Activated T-cell treated with anti-CD3 and anti-CD28 coated beads, Interleukin-2, amount 50 U/mL, for 4 hours (primary cell): ENCODE data around the gene NSG2. TPM values are rescaled to one million over a fixed set of nuclear protein-coding genes. Genes with fewer than 3 reads are reported as not detected.
"Not testable (repeated sequence)": the region's sequence is repeated elsewhere in the genome, so short reads cannot be mapped to it uniquely, and the experiment has no call there.

Experiments used
- ATAC-seq, 2 donors: fragments of 200-7000 bp; cut with Tn5 transposase; one replicate each; pipeline ENCODE4 v1.10.0; 2021
- DNase-seq: peaks from one replicate; pipeline ENCODE4 v3.0.0-alpha.2; 2020
- H3K27me3 Mint-ChIP-seq: one replicate; pipeline ENCODE4 v1.8.0; 2021; ENCODE audit warnings: low read depth, mixed read lengths
- H3K36me3 Mint-ChIP-seq: one replicate; pipeline ENCODE4 v1.8.0; 2022; ENCODE audit warnings: mixed read lengths; ENCODE audit not compliant: insufficient read depth
- H3K4me1 Mint-ChIP-seq: one replicate; pipeline ENCODE4 v1.8.0; 2021; ENCODE audit warnings: low read depth, mixed read lengths
- H3K4me3 Mint-ChIP-seq: one replicate; pipeline ENCODE4 v1.8.0; 2021; ENCODE audit warnings: mild to moderate bottlenecking, moderate library complexity, mixed read lengths
- H3K9me3 Mint-ChIP-seq: one replicate; pipeline ENCODE4 v1.8.0; 2021; ENCODE audit warnings: mixed read lengths
- total RNA-seq, 3 donors: library from RNA; stranded (reverse); gene quantifications; one replicate each; pipeline ENCODE4 v1.2.1, GENCODE V29; 2021

The NSG2 gene
- not detected for total RNA-seq

DNA sequence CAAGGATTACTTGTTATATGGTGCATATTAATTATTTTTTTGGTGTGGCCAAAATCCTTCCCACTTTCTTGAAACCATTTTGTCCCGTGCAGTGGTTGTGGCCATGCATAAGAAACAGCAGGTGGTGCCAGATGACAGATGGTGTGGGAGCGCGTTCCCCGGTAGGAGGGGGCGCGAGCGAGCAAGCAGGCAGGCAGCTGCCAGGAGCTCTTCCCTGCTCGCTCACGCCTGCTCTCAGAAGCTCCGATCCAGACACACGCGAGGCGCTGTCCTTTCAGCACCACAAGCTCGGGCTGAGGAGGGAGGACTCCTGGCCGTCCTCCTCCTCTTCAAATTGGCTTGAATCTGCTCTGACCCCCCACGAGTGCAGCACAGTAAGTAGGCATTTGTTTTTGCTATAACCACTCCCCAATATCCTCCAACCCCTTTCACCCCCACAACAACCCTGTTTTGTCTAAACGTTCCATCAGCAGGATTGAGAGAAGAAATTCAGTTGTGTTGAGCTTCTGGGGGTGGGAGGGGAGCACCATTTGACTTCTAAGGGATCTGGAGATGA is at the start of gene NSG2:
TSS of gene NSG2 (plus strand) at position 237 of the 556 bp plus-strand sequence. CDS start 1,050 bp downstream, outside the sequence.
- peaks cover 32% of the 10 kb centered on the region for H3K27me3 Mint-ChIP-seq
- DNase-seq: no peak

DNA sequence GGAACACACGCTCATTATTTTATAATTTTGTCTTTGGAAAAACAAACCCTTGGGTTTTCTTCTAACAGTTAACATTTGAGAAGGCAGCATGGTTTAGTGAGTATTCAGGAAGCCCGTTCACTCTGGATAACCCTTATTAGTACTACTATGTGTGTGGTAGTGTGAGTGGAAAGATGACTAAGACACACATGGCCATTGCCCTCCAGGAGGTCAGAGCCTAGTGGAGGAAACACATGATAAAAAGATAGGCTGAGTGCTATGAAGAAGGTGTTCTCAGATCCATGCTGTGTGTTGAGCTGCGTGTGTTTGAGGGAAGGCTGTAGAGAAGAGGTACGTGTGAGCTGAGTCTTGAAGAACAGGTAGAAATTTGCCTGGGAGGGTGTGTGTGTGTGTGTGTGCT is 48.2 kb upstream of the NSG2 start:
- ATAC-seq (no peak), DNase-seq (no peak)
- H3K4me3 Mint-ChIP-seq: no peak overlapping the region
- H3K27me3 Mint-ChIP-seq: peaks cover 26% of the 10 kb centered on the region
- H3K9me3 Mint-ChIP-seq: no peaks in the 10 kb centered on the region
- H3K36me3 Mint-ChIP-seq: no peaks in the 10 kb centered on the region
- H3K4me1 Mint-ChIP-seq: no peaks in the 10 kb centered on the region

More for the DNA sequence above, at the start of gene NSG2:
- H3K4me3 Mint-ChIP-seq: no peak within 1 kb of the TSS
- H3K36me3 Mint-ChIP-seq: no peaks in the 10 kb centered on the region
- ATAC-seq: no peak
- no peaks in the 10 kb centered on the region for H3K4me1 Mint-ChIP-seq
- no peaks in the 10 kb centered on the region for H3K9me3 Mint-ChIP-seq

DNA sequence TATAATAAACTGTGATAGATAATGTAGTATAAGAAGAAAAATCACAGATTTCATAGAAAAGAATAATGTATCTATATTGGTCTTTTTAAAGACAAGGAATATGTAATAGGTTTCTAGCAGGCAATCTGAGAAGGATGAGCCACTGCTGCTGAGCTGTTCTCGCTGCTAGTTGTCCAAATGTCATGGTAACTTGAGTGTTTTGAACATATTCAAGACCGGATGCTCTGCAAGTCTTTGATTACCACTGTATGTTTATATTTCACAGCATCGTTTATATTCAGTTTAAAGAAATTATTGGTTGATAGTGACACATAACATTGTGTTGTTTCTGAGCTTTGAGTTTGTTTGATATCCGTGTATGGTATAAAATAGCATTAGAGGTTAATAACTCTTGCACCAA is 47.0 kb upstream of the NSG2 start:
- DNase-seq (no peak), ATAC-seq (no peak)
- no peak overlapping the region for H3K4me3 Mint-ChIP-seq
- H3K27me3 Mint-ChIP-seq: peaks cover 29% of the 10 kb centered on the region
- H3K9me3 Mint-ChIP-seq: no peaks in the 10 kb centered on the region
- H3K4me1 Mint-ChIP-seq: no peaks in the 10 kb centered on the region
- no peaks in the 10 kb centered on the region for H3K36me3 Mint-ChIP-seq

DNA sequence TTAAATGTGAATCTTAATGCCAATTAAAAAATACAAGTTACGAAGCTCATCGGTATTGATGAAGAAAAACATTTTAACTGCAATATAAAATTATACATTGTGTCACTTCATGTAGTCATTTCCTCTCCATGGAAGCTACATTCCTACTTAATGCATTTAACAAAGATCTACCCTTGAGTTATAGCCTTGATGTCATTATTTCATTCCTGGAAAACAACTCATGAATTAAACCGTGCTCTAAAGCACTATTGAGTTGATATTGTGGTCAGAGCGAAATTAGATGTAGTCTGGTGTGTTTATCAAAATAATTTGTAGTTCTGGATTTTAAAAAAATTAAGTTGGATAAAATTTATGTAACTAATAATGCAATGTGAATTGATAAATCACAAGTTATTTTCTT is 45.4 kb upstream of the NSG2 start:
- H3K9me3 Mint-ChIP-seq: no peaks in the 10 kb centered on the region
- H3K4me1 Mint-ChIP-seq: no peaks in the 10 kb centered on the region
- DNase-seq (no peak), ATAC-seq (no peak)
- no peaks in the 10 kb centered on the region for H3K36me3 Mint-ChIP-seq
- H3K4me3 Mint-ChIP-seq: no peak overlapping the region
- peaks cover 27% of the 10 kb centered on the region for H3K27me3 Mint-ChIP-seq

DNA sequence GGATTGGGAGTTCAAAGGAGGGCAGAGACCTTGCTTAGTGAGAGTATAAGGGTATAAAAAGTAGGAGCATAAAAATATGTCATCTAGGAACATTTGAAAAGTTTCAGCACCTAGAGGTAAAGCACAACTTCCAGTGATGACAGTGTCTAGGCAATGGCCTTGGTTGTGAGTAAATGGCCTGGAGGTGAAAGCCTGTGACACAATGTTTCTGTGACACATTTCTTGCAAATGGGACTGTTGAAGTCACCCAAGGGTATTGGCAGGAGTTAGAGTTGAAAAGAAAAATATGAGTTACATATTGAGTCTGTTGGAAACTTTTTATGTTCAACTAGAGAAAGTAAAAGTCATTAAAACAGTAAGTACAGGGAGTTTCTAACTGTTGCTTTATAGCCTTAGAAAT is 41.7 kb upstream of the NSG2 start:
- Mint-ChIP-seq H3K9me3 (no peaks in the 10 kb centered on the region), H3K4me3 (no peak overlapping the region), H3K36me3 (no peaks in the 10 kb centered on the region), H3K4me1 (no peaks in the 10 kb centered on the region), H3K27me3 (peaks cover 17% of the 10 kb centered on the region)
- no peak for DNase-seq
- peak; percentile 34 to 50 for ATAC-seq

DNA sequence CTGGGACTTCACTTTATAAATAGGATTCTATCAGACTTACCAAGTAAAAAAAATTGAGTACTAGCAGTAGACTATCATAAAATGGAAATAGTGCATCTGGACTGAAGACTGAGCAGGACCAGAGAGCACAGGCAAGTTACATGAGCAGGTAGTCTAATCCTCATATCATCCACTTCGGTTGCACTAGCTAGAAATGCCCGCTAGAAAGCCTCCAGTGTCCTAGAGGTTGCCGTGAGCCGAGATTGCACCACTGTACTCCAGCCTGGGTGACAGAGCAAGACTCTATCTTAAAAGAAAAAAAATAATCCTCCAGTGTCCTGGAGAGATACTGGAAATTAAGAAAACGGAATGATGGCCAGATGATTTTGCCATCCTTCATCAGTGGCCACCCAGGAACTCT is 36.6 kb upstream of the NSG2 start:
- H3K4me3 Mint-ChIP-seq: no peak overlapping the region
- H3K4me1 Mint-ChIP-seq: no peaks in the 10 kb centered on the region
- H3K36me3 Mint-ChIP-seq: no peaks in the 10 kb centered on the region
- ATAC-seq (no peak), DNase-seq (no peak)
- no peaks in the 10 kb centered on the region for H3K9me3 Mint-ChIP-seq
- peaks cover 17% of the 10 kb centered on the region for H3K27me3 Mint-ChIP-seq

DNA sequence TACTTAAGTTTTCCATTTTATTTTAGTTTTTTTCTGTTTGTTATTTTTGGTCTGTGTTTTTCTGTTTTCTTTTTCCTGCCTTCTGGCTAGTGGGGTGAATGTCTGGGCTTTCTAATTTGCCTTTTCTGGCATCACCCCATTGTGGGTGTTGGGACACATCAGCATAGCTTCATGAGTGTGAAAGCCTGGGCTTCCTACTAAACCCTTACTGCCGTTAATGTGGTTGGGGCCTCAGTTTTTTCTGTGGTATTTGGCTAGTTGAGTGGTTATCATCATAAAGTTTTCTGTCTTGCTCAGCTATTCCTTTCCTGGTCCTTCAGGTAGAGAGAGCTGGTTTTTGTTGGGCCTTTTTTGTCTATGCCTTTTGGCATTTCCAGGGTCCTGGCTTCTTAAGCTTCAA is 35.1 kb upstream of the NSG2 start:
- H3K9me3 Mint-ChIP-seq: no peaks in the 10 kb centered on the region

DNA sequence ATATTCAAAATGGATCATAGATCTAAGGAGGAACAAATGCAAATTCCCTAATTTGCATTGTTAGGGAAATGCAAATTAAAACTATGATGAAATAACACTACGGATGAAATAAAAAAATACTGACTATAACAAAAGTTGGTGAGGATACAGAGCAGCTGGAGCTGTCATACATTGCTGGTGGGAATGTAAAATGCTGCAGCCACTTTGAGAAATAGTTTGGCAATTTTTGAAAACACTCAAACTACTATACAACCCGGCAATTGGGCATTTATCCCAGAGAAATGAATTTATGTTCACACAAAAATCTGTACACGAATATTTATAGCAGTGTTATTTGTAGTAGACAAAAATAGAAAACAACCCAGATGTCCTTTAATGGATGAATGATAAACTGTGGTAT is 34.1 kb upstream of the NSG2 start:
- H3K4me1 Mint-ChIP-seq: no peaks in the 10 kb centered on the region
- no peak for ATAC-seq
- no peaks in the 10 kb centered on the region for H3K36me3 Mint-ChIP-seq
- no peak overlapping the region for H3K4me3 Mint-ChIP-seq
- DNase-seq: no peak
- no peaks in the 10 kb centered on the region for H3K9me3 Mint-ChIP-seq
- H3K27me3 Mint-ChIP-seq: peaks cover 9% of the 10 kb centered on the region

More for the DNA sequence above, 35.1 kb upstream of the NSG2 start:
- Mint-ChIP-seq H3K27me3 (peaks cover 14% of the 10 kb centered on the region), H3K4me3 (no peak overlapping the region), H3K4me1 (no peaks in the 10 kb centered on the region), H3K36me3 (no peaks in the 10 kb centered on the region)
- DNase-seq (no peak), ATAC-seq (no peak)

DNA sequence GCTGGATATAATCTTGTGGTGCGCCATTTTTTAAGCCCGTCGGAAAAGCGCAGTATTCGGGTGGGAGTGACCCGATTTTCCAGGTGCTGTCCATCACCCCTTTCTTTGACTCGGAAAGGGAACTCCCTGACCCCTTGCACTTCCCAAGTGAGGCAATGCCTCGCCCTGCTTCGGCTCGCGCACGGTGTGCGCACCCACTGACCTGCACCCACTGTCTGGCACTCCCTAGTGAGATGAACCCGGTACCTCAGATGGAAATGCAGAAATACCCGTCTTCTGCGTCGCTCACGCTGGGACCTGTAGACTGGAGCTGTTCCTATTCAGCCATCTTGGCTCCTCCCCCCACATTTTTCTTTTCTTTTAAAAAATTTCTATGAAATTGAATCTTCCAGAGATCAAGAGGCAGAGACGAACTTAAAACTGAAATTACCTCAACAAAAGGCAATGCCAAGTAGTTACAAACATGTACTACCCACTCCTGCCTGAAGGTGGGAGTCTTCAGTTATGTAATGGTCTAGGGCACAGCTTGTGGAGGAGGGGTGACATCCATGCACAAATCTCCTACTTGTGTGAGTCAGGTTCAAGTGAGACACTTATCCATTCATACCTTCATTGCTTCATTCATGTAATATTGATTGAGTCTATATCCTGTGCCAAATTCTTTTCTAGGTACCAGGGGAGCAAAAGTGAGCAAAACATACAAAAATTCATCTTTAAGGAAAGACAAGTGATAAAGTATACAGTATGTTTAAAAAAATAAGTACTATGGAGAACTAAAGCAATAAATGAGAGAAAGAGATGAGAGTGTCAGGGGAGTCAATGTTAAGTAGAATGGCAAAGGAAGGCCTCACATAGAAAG is 25.2 kb upstream of the NSG2 start:
- not testable (repeated sequence) for DNase-seq, ATAC-seq, H3K36me3 Mint-ChIP-seq

DNA sequence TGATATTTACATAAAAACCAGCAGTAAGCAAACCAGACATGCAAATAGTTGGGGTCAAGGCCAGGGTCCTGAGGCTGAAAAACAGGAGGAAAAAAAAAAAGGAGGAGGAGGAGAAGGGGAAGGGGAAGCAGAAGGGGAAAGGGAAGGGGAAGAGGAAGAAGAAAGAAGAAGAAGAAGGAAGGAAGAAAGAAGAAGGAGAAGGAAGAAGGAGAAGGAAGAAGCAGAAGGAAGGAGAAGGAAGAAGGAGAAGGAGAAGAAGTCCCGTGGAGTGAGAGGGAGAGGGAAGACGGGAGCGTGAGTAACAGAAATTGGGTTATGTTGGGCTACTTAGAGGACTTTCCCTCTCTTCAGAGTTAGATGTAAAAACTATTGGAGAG is 24.6 kb upstream of the NSG2 start:
- DNase-seq (no peak), ATAC-seq (no peak)
- H3K4me1 Mint-ChIP-seq: no peaks in the 10 kb centered on the region
- H3K27me3 Mint-ChIP-seq: peaks cover 32% of the 10 kb centered on the region
- no peak overlapping the region for H3K4me3 Mint-ChIP-seq
- H3K36me3 Mint-ChIP-seq: no peaks in the 10 kb centered on the region
- no peaks in the 10 kb centered on the region for H3K9me3 Mint-ChIP-seq

More for the DNA sequence above, 25.2 kb upstream of the NSG2 start:
- H3K27me3 Mint-ChIP-seq: peaks cover 32% of the 10 kb centered on the region
- not testable (repeated sequence) for H3K4me1 Mint-ChIP-seq, H3K9me3 Mint-ChIP-seq, H3K4me3 Mint-ChIP-seq

DNA sequence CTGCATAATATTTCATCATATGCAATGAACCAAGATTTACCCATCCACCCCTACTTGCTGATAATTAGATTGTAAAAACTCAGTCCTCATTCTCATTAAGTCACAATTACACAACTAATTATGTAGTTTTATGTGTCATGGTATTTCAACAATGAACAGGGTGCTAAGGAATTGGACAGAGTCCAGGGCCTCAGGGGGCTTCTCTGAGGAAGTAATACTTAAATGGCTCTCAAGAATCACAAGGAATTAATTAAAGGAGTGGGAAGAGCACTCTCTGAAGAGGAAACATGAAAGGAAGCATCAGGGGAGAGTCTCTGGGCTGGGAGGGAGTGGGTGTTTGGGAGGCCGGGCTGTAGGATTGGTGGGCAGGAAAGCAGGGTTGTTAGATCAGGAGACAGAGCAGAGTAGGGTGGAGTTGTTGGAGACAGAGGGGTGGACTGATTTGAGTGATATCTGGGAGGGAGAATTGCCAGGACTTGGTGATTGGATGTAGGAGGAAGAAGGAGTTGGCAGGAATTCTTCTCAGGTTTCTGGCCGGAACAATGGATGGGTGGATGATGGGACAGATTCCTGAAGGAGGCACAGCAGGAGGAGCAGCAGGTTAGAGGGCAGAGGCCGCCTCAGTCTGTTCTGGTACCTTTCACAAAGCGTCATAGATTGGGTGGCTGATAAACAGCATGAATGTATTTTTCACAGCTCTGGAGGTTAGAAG is 23.0 kb upstream of the NSG2 start:
- Mint-ChIP-seq H3K27me3 (peaks cover 36% of the 10 kb centered on the region), H3K4me1 (no peaks in the 10 kb centered on the region), H3K4me3 (no peak overlapping the region), H3K9me3 (no peaks in the 10 kb centered on the region), H3K36me3 (no peaks in the 10 kb centered on the region)
- DNase-seq (no peak), ATAC-seq (no peak)

DNA sequence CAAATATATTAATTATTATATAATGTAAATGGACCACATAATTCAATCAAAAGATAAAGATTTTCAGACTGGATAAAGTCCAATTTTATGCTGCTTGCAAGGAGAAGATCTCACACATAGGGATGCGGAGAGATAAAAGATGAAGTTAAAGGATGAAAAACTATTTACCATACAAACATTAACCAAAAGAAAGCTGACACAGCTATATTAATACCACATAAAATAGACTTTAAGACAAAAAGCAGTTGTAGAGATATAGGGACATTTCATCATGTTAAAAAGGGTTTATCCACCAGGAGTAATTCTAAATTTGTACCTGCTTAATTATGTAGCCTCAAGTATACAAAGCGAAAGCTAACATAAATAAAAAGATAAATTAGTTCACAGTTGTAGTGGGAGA is 15.2 kb upstream of the NSG2 start:
- no peak overlapping the region for H3K4me3 Mint-ChIP-seq
- ATAC-seq (no peak), DNase-seq (no peak)
- H3K4me1 Mint-ChIP-seq: no peaks in the 10 kb centered on the region
- H3K27me3 Mint-ChIP-seq: peaks cover 4% of the 10 kb centered on the region
- H3K9me3 Mint-ChIP-seq: peaks cover 21% of the 10 kb centered on the region
- no peaks in the 10 kb centered on the region for H3K36me3 Mint-ChIP-seq

DNA sequence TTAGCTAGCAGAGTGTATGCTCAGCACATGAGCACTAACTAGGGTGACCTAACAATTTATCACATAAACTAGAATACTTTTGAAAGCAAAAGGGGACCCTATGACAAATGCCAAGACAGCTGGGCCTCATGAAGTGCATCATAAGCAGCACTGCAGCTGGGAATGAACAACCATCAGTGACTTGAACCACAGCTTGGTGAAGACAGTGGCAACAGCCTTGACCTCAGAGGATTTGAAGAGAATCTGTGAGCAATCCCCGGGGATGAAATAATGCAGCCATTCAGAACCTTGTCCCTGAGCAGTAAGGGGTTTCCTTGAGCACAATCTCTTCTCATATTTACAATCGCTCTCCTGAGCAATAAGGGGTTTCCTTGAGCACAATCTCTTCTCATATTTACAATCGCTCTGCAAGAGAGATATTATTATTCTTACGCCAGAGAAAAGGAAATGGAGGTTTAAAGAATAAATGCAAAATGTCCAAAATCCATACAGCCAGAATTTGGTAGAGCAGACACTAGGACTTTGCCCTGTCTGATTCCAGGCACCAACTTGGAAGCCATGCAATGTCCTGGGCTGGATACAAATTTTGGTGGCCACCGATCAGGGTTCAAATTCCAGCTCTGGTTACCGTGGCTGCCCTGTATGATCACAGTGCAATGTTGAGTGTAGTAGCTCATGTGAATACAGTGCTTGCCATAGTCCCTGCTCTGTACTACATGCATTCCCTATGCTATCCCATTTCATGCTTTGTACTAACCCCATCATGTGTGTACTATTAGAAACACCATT is 846 bp upstream of the NSG2 start:
- H3K4me3 Mint-ChIP-seq: no peak overlapping the region
- H3K9me3 Mint-ChIP-seq: no peaks in the 10 kb centered on the region
- H3K4me1 Mint-ChIP-seq: no peaks in the 10 kb centered on the region
- ATAC-seq: no peak
- H3K27me3 Mint-ChIP-seq: peaks cover 37% of the 10 kb centered on the region
- DNase-seq: no peak
- H3K36me3 Mint-ChIP-seq: no peaks in the 10 kb centered on the region

DNA sequence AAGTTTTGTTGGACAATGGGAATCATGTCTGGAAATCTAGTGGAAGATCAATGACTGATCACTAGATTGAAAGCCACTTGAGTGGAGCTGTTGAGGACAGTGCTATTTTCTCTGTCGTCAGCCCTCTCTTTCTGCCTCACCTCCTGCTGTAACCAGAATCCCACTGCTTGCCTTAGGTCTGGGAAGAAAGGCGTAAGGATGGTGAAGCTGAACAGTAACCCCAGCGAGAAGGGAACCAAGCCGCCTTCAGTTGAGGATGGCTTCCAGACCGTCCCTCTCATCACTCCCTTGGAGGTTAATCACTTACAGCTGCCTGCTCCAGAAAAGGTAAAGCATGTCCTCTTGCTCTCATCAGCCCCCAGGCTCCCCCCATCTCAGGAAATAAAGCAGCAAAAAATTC is 1.1 kb downstream of the NSG2 start:
- H3K4me3 Mint-ChIP-seq: no peak overlapping the region
- peaks cover 34% of the 10 kb centered on the region for H3K27me3 Mint-ChIP-seq
- DNase-seq (no peak), ATAC-seq (no peak)
- no peaks in the 10 kb centered on the region for H3K9me3 Mint-ChIP-seq
- no peaks in the 10 kb centered on the region for H3K36me3 Mint-ChIP-seq
- H3K4me1 Mint-ChIP-seq: no peaks in the 10 kb centered on the region
